Measurements from ENCODE around the gene DCLK1. TPM values are rescaled to one million over a fixed set of nuclear protein-coding genes. Genes with fewer than 3 reads are reported as not detected.
A peak's percentile ranks its signal among the peaks of the same experiment; 100 is the strongest.

DCLK1 gene
- 7.3 to 25.8 TPM (median 7.9 TPM) in 3 replicates for total RNA-seq
- long read RNA-seq, full-length matches to known transcripts: 6 of 8 reads
- long read RNA-seq, partial matches to known transcripts: 0 of 8 reads
- long read RNA-seq, other reads (novel, unspliced or antisense): 2 of 8 reads

DNA sequence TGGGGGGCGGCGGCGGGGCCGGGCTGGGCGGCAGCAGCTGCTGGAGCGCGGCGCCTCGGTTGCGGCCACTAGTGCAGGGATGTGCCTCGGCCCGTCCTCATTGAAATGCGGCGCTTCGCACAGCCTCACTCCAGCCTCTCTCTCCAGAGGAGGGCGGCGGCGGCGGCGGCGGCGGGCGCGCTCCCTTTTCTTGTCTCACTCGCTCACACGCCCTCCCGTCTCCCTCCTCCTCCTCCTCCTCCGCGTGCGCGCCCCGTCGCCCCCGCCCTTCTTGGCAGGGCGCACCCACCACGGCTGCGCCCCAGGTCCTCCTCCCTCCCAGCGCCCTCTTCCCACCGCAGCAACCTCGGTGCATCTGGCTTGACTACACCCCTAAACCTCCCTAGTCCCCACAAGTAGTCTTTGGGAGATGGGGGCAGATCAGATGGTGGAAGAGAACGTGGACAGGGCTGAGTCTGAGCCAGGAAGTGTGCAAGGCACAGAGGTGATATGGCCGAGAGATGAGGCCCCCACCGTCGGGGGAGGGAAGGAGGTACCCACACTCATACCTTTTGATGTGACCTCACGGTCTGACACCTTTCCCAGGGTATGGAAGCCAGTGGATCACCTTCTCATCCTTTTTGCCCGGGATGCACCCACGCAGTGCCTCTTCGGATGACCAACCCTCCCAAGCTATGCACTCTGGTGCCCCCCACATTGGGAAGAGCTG lies at the start of gene DCLK1:
TSS of gene DCLK1 (minus strand) at position 161 of the 709 bp plus-strand sequence.
- TF ChIP-seq, protein P1, sequence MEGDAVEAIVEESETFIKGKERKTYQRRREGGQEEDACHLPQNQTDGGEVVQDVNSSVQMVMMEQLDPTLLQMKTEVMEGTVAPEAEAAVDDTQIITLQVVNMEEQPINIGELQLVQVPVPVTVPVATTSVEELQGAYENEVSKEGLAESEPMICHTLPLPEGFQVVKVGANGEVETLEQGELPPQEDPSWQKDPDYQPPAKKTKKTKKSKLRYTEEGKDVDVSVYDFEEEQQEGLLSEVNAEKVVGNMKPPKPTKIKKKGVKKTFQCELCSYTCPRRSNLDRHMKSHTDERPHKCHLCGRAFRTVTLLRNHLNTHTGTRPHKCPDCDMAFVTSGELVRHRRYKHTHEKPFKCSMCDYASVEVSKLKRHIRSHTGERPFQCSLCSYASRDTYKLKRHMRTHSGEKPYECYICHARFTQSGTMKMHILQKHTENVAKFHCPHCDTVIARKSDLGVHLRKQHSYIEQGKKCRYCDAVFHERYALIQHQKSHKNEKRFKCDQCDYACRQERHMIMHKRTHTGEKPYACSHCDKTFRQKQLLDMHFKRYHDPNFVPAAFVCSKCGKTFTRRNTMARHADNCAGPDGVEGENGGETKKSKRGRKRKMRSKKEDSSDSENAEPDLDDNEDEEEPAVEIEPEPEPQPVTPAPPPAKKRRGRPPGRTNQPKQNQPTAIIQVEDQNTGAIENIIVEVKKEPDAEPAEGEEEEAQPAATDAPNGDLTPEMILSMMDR (IDR thresholded peaks at IDR 0.05): no peak
- Mint-ChIP-seq H3K4me3 (ENCODE audit: unreplicated experiment) (peak within 1 kb of the TSS; percentile 72), H3K9me3 (ENCODE audit: low read depth) (no peaks in the 10 kb centered on the region), H3K36me3 (ENCODE audit: low read depth) (no peaks in the 10 kb centered on the region), H3K27ac (ENCODE audit: unreplicated experiment) (no peak within 1 kb of the TSS), H3K4me1 (ENCODE audit: low read depth) (peaks cover 13% of the 10 kb centered on the region), H3K27me3 (ENCODE audit: low read depth) (peaks cover 63% of the 10 kb centered on the region)
- DNase-seq (ENCODE audit: low spot score): peak; percentile 90

DNA sequence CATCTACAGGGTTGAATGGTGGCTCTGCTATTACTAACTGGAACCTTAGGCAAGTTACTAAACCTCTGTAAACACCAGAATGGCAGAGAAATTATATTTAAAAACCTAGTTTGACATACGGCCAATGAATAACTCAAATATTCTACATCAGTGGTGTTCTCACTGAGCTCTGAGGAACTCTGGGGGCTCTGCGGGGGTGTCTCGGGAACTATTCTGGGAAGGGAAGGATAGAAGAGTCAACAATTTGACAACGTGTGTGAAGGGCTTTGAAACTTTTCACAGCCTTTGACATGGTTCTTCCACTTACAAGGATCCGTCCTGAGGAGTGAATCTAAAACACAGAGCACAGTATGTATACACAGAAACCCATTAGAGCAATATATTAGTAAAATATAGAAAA lies 44.4 kb upstream of the DCLK1 start:
- Mint-ChIP-seq H3K4me1 (ENCODE audit: low read depth) (no peaks in the 10 kb centered on the region), H3K4me3 (ENCODE audit: unreplicated experiment) (no peak overlapping the region), H3K36me3 (ENCODE audit: low read depth) (peaks cover 2% of the 10 kb centered on the region), H3K27ac (ENCODE audit: unreplicated experiment) (no peak overlapping the region), H3K27me3 (ENCODE audit: low read depth) (peaks cover 36% of the 10 kb centered on the region), H3K9me3 (ENCODE audit: low read depth) (peaks cover 6% of the 10 kb centered on the region)
- TF ChIP-seq, protein P1 (IDR thresholded peaks at IDR 0.05): no peak
- no peak for DNase-seq (ENCODE audit: low spot score)

DNA sequence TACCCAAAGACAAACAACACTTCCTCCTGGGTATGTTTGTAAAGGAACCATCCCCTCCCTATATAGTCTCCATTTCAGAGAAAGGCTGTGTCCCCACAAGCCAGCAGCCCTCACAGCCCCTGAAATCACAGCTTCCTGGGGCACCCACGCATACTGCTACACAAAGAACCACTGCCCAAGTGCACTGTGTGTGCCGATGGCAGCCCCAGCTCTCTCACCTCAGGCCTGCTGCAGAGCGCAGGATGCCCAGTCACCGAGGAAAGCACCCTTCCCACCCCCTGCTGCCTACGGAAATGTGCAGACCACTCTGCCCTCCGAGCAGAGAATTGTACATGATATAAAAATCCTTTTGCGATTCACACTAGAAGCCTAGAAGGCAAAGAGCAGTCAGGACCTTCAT lies 43.7 kb upstream of the DCLK1 start:
- TF ChIP-seq, protein P1 (IDR thresholded peaks at IDR 0.05): no peak
- H3K27me3 Mint-ChIP-seq (ENCODE audit: low read depth): peaks cover 42% of the 10 kb centered on the region
- DNase-seq (ENCODE audit: low spot score): no peak

DNA sequence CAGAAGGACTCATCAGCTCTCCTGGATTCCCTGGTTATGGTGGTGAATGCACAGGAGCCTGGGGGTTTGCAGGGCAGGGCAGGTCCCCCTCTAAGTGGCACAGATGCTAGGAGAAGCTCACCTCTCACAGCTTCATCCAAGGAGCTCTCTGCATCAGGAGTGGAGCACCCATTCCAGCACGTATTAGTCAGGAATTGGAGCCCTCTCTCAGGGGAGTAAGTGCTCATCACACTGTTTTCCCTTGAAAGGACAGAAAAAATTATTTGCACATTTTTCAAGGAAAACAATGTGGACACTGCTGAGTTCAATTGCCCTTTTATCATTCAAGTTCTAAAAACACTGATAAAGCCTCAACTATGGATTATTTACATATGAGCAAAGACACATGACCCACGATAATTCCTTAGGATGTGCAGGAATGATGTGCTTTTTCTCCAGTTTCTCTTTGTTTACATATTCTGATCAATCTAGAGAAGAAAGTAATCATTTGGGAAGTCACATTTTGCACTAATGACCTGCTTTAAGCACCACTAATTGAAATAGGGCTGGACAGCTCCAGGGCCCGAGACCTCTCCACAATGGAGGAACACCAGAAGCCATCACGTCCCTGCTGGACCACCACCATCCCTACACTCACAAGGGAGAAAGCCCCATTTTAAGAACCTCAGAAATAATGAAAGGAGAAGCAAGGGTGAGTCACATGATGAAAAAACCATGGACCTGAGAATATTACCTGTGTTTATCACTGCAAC lies 42.6 kb upstream of the DCLK1 start:
- no peak overlapping the region for H3K27ac Mint-ChIP-seq (ENCODE audit: unreplicated experiment)
- H3K4me3 Mint-ChIP-seq (ENCODE audit: unreplicated experiment): no peak overlapping the region
- TF ChIP-seq, protein P1 (IDR thresholded peaks at IDR 0.05): no peak
- H3K27me3 Mint-ChIP-seq (ENCODE audit: low read depth): peaks cover 45% of the 10 kb centered on the region
- DNase-seq (ENCODE audit: low spot score): no peak
- H3K9me3 Mint-ChIP-seq (ENCODE audit: low read depth): no peaks in the 10 kb centered on the region
- H3K4me1 Mint-ChIP-seq (ENCODE audit: low read depth): no peaks in the 10 kb centered on the region
- H3K36me3 Mint-ChIP-seq (ENCODE audit: low read depth): no peaks in the 10 kb centered on the region

More for the DNA sequence above, 43.7 kb upstream of the DCLK1 start:
- Mint-ChIP-seq H3K36me3 (ENCODE audit: low read depth) (peaks cover 2% of the 10 kb centered on the region), H3K4me1 (ENCODE audit: low read depth) (no peaks in the 10 kb centered on the region), H3K4me3 (ENCODE audit: unreplicated experiment) (no peak overlapping the region), H3K9me3 (ENCODE audit: low read depth) (peaks cover 6% of the 10 kb centered on the region), H3K27ac (ENCODE audit: unreplicated experiment) (no peak overlapping the region)

DNA sequence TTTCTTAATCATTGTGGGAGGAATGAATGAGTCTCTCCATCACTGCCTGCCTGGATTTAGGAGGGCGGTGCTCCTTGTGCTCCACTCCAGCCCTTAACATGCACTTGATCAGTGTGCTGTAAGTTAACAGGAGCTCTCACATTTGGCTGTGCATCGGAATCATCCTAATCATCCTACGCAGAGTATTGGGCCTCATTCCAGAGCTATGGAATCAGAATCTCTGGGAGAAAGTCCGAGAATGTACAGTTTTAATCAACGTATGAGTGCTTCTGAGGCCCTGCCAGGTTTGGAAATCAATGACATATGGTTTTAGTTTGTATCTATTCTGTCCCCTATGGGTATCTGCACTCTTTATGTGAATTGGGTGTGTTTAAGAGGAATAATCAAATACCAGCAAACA lies 34.9 kb upstream of the DCLK1 start:
- Mint-ChIP-seq H3K9me3 (ENCODE audit: low read depth) (no peaks in the 10 kb centered on the region), H3K4me3 (ENCODE audit: unreplicated experiment) (no peak overlapping the region), H3K36me3 (ENCODE audit: low read depth) (peaks cover 4% of the 10 kb centered on the region), H3K4me1 (ENCODE audit: low read depth) (peaks cover 24% of the 10 kb centered on the region), H3K27me3 (ENCODE audit: low read depth) (peaks cover 35% of the 10 kb centered on the region), H3K27ac (ENCODE audit: unreplicated experiment) (no peak overlapping the region)
- TF ChIP-seq, protein P1 (IDR thresholded peaks at IDR 0.05): no peak
- no peak for DNase-seq (ENCODE audit: low spot score)
